ENCODE measurements around the gene ABCC5. TPM values are rescaled to one million over a fixed set of nuclear protein-coding genes. Genes with fewer than 3 reads are reported as not detected.

Gene ABCC5
- total RNA-seq, 3 donors from 2014 or later (not counting 1 experiment from before 2014, with no cell fraction given), result 15.6 to 32.5 (median 27.1) TPM

- Histone ChIP-seq H3K4me3 (ENCODE audit: low read length) (no peak overlapping the region), H3K36me3 (ENCODE audit: control insufficient read depth, insufficient read depth, low read length) (peaks cover 16% of the 10 kb centered on the region), H3K27ac (ENCODE audit: low read length) (no peak overlapping the region), H3K27me3 (ENCODE audit: control insufficient read depth, insufficient read depth, low read length) (no peaks in the 10 kb centered on the region), H3K9me3 (ENCODE audit: control insufficient read depth, insufficient read depth, low read length) (no peaks in the 10 kb centered on the region), H3K4me1 (ENCODE audit: control insufficient read depth, insufficient read depth, low read length) (no peaks in the 10 kb centered on the region)
- DNase-seq (no peak), ATAC-seq (no peak)
- peaks cover 16% of the 10 kb centered on the region for H3K36me3 Mint-ChIP-seq
- H3K4me1 Mint-ChIP-seq, result no peaks in the 10 kb centered on the region
- H3K27ac Mint-ChIP-seq, result no peak overlapping the region
- WGBS (ENCODE audit: insufficient coverage), result 92% methylated on average over 4 of the region's 4 CpGs
- no peak for TF ChIP-seq CTCF (IDR thresholded peaks at IDR 0.05)
- H3K9me3 Mint-ChIP-seq, result no peaks in the 10 kb centered on the region
- H3K4me3 Mint-ChIP-seq, result no peak overlapping the region
- H3K27me3 Mint-ChIP-seq (ENCODE audit: low read depth in 2 of 2), result no peaks in the 10 kb centered on the region
- intact Hi-C loops (cut with micrococcal nuclease), result no loop called here
These were observed 51.3 kb downstream of the ABCC5 start for GRCh38 chr3:183966361-183966791.

- Histone ChIP-seq H3K4me3 (ENCODE audit: low read length) (no peak overlapping the region), H3K27ac (ENCODE audit: low read length) (no peak overlapping the region), H3K27me3 (ENCODE audit: control insufficient read depth, insufficient read depth, low read length) (no peaks in the 10 kb centered on the region), H3K4me1 (ENCODE audit: control insufficient read depth, insufficient read depth, low read length) (no peaks in the 10 kb centered on the region), H3K9me3 (ENCODE audit: control insufficient read depth, insufficient read depth, low read length) (no peaks in the 10 kb centered on the region), H3K36me3 (ENCODE audit: control insufficient read depth, insufficient read depth, low read length) (peaks cover 19% of the 10 kb centered on the region)
- H3K4me3 Mint-ChIP-seq, result no peak overlapping the region
- H3K9me3 Mint-ChIP-seq, result no peaks in the 10 kb centered on the region
- no peaks in the 10 kb centered on the region for H3K27me3 Mint-ChIP-seq (ENCODE audit: low read depth in 2 of 2)
- no peak for ATAC-seq
- peaks cover 8% of the 10 kb centered on the region for H3K36me3 Mint-ChIP-seq
- TF ChIP-seq CTCF (IDR thresholded peaks at IDR 0.05), result no peak
- DNase-seq, result no peak
- no peaks in the 10 kb centered on the region for H3K4me1 Mint-ChIP-seq
- intact Hi-C loops (cut with micrococcal nuclease), result no loop called here
- H3K27ac Mint-ChIP-seq, result no peak overlapping the region
- WGBS (ENCODE audit: insufficient coverage), result 94% methylated on average over 3 of the region's 3 CpGs
These were observed 54.9 kb downstream of the ABCC5 start for GRCh38 chr3:183962807-183963206.

- no peak for DNase-seq
- intact Hi-C loops (cut with micrococcal nuclease), result no loop called here
These were observed 58.5 kb downstream of the ABCC5 start for GRCh38 chr3:183959214-183959613.

More at GRCh38 chr3:183959214-183959613, 58.5 kb downstream of the ABCC5 start:
- no peak for ATAC-seq
- Mint-ChIP-seq H3K9me3 (no peaks in the 10 kb centered on the region), H3K27me3 (ENCODE audit: low read depth in 2 of 2) (no peaks in the 10 kb centered on the region), H3K36me3 (no peaks in the 10 kb centered on the region), H3K27ac (no peak overlapping the region), H3K4me3 (no peak overlapping the region), H3K4me1 (no peaks in the 10 kb centered on the region)
- Histone ChIP-seq H3K4me1 (ENCODE audit: control insufficient read depth, insufficient read depth, low read length) (no peaks in the 10 kb centered on the region), H3K36me3 (ENCODE audit: control insufficient read depth, insufficient read depth, low read length) (peaks cover 12% of the 10 kb centered on the region), H3K27me3 (ENCODE audit: control insufficient read depth, insufficient read depth, low read length) (no peaks in the 10 kb centered on the region), H3K27ac (ENCODE audit: low read length) (no peak overlapping the region), H3K4me3 (ENCODE audit: low read length) (no peak overlapping the region), H3K9me3 (ENCODE audit: control insufficient read depth, insufficient read depth, low read length) (no peaks in the 10 kb centered on the region)
- 92% methylated on average over 4 of the region's 4 CpGs for WGBS (ENCODE audit: insufficient coverage)
- TF ChIP-seq CTCF (IDR thresholded peaks at IDR 0.05), result no peak
